ENCODE measurements around the gene UPP2. TPM values are rescaled to one million over a fixed set of nuclear protein-coding genes. Genes with fewer than 3 reads are reported as not detected.

Gene UPP2
- total RNA-seq, 1 experiment from 2014 or later, result not detected

- H3K27me3 ChIP-seq (ENCODE audit: insufficient read depth, low read depth), result no peaks in the 10 kb centered on the region
- no peak for DNase-seq
- no peak for TF ChIP-seq EZH2 (IDR thresholded peaks at IDR 0.05; ENCODE audit: low read depth)
- no peak for TF ChIP-seq CTCF (conservative IDR thresholded peaks at IDR 0.05)
- H3K9me3 ChIP-seq (ENCODE audit: insufficient read depth, low read depth), result no peaks in the 10 kb centered on the region
- no peaks in the 10 kb centered on the region for H3K36me3 ChIP-seq (ENCODE audit: low read depth)
- H3K27ac ChIP-seq, result no peak overlapping the region
- no peaks in the 10 kb centered on the region for H3K9me2 ChIP-seq (ENCODE audit: insufficient read depth)
- no peak overlapping the region for H3K4me3 ChIP-seq
- no peaks in the 10 kb centered on the region for H3K79me2 ChIP-seq (ENCODE audit: low read depth)
- POLR2A ChIA-PET (ENCODE audit: unreplicated experiment), result no interaction called here
- intact Hi-C loops (cut with micrococcal nuclease; ENCODE audit: unreplicated experiment), result no loop called here
- no peak overlapping the region for H2AFZ ChIP-seq
- CTCF ChIA-PET, result no interaction called here
- no peaks in the 10 kb centered on the region for H3K4me1 ChIP-seq (replicated peaks; ENCODE audit: insufficient read depth)
- BruUV-seq (replicated peaks), result no TSS peak
- no peak overlapping the region for H3K4me2 ChIP-seq
- H3F3A ChIP-seq (ENCODE audit: insufficient read depth, low read depth), result no peaks in the 10 kb centered on the region
- H4K20me1 ChIP-seq (ENCODE audit: insufficient read depth), result no peaks in the 10 kb centered on the region
These were observed 12.1 kb downstream of the UPP2 start for GRCh38 chr2:158113741-158114295.

- BruUV-seq (replicated peaks), result no TSS peak
- no peak overlapping the region for H2AFZ ChIP-seq
- no peak overlapping the region for H3K4me2 ChIP-seq
- H3F3A ChIP-seq (ENCODE audit: insufficient read depth, low read depth), result no peaks in the 10 kb centered on the region
- H3K4me3 ChIP-seq, result no peak overlapping the region
- no peaks in the 10 kb centered on the region for H3K9me2 ChIP-seq (ENCODE audit: insufficient read depth)
- intact Hi-C loops (cut with micrococcal nuclease; ENCODE audit: unreplicated experiment), result no loop called here
- no peaks in the 10 kb centered on the region for H3K4me1 ChIP-seq (replicated peaks; ENCODE audit: insufficient read depth)
- no peaks in the 10 kb centered on the region for H3K9me3 ChIP-seq (ENCODE audit: insufficient read depth, low read depth)
- DNase-seq, result no peak
- no peaks in the 10 kb centered on the region for H4K20me1 ChIP-seq (ENCODE audit: insufficient read depth)
- no peak for TF ChIP-seq CTCF (conservative IDR thresholded peaks at IDR 0.05)
- TF ChIP-seq EZH2 (IDR thresholded peaks at IDR 0.05; ENCODE audit: low read depth), result no peak
- POLR2A ChIA-PET (ENCODE audit: unreplicated experiment), result no interaction called here
- CTCF ChIA-PET, result no interaction called here
- no peaks in the 10 kb centered on the region for H3K27me3 ChIP-seq (ENCODE audit: insufficient read depth, low read depth)
- no peaks in the 10 kb centered on the region for H3K36me3 ChIP-seq (ENCODE audit: low read depth)
- no peak overlapping the region for H3K27ac ChIP-seq
- H3K79me2 ChIP-seq (ENCODE audit: low read depth), result no peaks in the 10 kb centered on the region
These were observed 12.8 kb downstream of the UPP2 start for GRCh38 chr2:158114516-158114915.

DNA sequence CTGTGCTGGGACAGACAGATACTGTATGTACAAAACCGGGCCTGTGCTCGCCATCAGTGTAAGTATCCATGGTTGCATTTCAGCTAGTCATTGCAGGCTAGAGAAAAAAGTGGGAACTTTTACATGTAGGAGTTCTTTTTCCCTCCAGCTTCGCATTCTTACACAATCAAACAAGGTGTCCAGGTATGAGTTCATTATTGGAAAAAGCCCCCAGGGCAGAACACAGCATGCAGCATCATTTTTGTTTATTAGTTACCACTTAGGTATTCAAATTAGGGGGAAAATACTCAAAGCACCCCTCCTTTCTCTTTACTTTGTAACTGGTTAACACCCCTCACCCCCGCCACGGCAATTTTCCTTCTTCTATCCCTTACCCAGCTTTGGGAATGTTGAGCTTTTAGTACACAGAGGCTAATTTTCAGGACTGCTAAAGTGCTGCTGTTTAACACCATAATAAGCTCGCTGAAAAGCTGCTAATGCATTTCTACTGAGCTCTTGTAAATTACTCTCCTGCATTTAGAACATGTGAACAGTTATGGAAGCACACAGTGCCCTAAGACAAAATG lies 13.6 kb downstream of the UPP2 start:
- Histone ChIP-seq H3K79me2 (ENCODE audit: low read depth) (no peaks in the 10 kb centered on the region), H3K36me3 (ENCODE audit: low read depth) (no peaks in the 10 kb centered on the region), H3K4me3 (no peak overlapping the region), H3K4me1 (replicated peaks; ENCODE audit: insufficient read depth) (no peaks in the 10 kb centered on the region), H3K27me3 (ENCODE audit: insufficient read depth, low read depth) (no peaks in the 10 kb centered on the region), H2AFZ (no peak overlapping the region), H3K9me2 (ENCODE audit: insufficient read depth) (no peaks in the 10 kb centered on the region), H3F3A (ENCODE audit: insufficient read depth, low read depth) (no peaks in the 10 kb centered on the region), H4K20me1 (ENCODE audit: insufficient read depth) (no peaks in the 10 kb centered on the region), H3K4me2 (no peak overlapping the region), H3K9me3 (ENCODE audit: insufficient read depth, low read depth) (no peaks in the 10 kb centered on the region), H3K27ac (no peak overlapping the region)
- ChIA-PET CTCF (no interaction called here), POLR2A (ENCODE audit: unreplicated experiment) (interaction anchor here (0.6 kb wide), 1 partner anchor 10 kb away, joined by 3 read pairs; no protein-coding TSS in a partner anchor)
- no peak for TF ChIP-seq CTCF (conservative IDR thresholded peaks at IDR 0.05)
- no peak for TF ChIP-seq EZH2 (IDR thresholded peaks at IDR 0.05; ENCODE audit: low read depth)
- intact Hi-C loops (cut with micrococcal nuclease; ENCODE audit: unreplicated experiment), result no loop called here
- no TSS peak for BruUV-seq (replicated peaks)
- no peak for DNase-seq
